NCI-H1105 (cell line): Measurements from ENCODE around the gene MYADML2.

Experiments
- DNase-seq: peaks from one replicate; lab custom pipeline; 2025; lab: John Stamatoyannopoulos, UW

Gene MYADML2

GRCh38 chr17:81899514-81900166, 47.4 kb downstream of the MYADML2 start:
- DNase-seq, result no peak

- DNase-seq, result no peak
These were observed 48.1 kb downstream of the MYADML2 start for GRCh38 chr17:81898885-81899284.

GRCh38 chr17:81898029-81898866, 48.8 kb downstream of the MYADML2 start:
- no peak for DNase-seq

- no peak for DNase-seq
These were observed 51.6 kb downstream of the MYADML2 start for GRCh38 chr17:81895400-81895799.

GRCh38 chr17:81891303-81891552, 55.8 kb downstream of the MYADML2 start:
- no peak for DNase-seq

- DNase-seq, result no peak
These were observed 56.4 kb downstream of the MYADML2 start for GRCh38 chr17:81890447-81891302.
